KOPT-K1 (cell line): Measurements from ENCODE around the gene FAM210A.

Experiments used
- H3K27ac ChIP-seq: fragments of 200-600 bp; sonication (generic); 2 replicates; pipeline ENCODE4 v1.5.1; 2016; ENCODE audit warnings: antibody characterized with exemption, mild to moderate bottlenecking, low read depth, low read length; ENCODE audit not compliant: poor library complexity, severe bottlenecking
- H3K36me3 ChIP-seq: fragments of 200-600 bp; sonication (generic); 2 replicates; pipeline ENCODE4 v1.5.1; 2017; ENCODE audit warnings: antibody characterized with exemption, mild to moderate bottlenecking, low read length, moderate library complexity; ENCODE audit not compliant: insufficient read depth
- H3K9me3 ChIP-seq: fragments of 200-600 bp; sonication (generic); 2 replicates; pipeline ENCODE4 v1.5.1; 2017; ENCODE audit warnings: antibody characterized with exemption, low read length, mild to moderate bottlenecking; ENCODE audit not compliant: insufficient read depth, poor library complexity, severe bottlenecking

Gene FAM210A

GRCh38 chr18:13624563-13625237 lies 101.7 kb downstream of the FAM210A start:
- Histone ChIP-seq H3K27ac (peak overlapping the region; percentile 29), H3K36me3 (peaks cover 98% of the 10 kb centered on the region)

GRCh38 chr18:13623871-13624270 lies 102.5 kb downstream of the FAM210A start:
- H3K27ac ChIP-seq = peak overlapping the region; percentile 29
- H3K36me3 ChIP-seq = peaks cover 96% of the 10 kb centered on the region
- H3K9me3 ChIP-seq = no peaks in the 10 kb centered on the region

More at GRCh38 chr18:13624563-13625237, 101.7 kb downstream of the FAM210A start:
- no peaks in the 10 kb centered on the region for H3K9me3 ChIP-seq

GRCh38 chr18:13623348-13623747 lies 103.0 kb downstream of the FAM210A start:
- Histone ChIP-seq H3K36me3 (peaks cover 96% of the 10 kb centered on the region), H3K27ac (no peak overlapping the region), H3K9me3 (no peaks in the 10 kb centered on the region)

GRCh38 chr18:13622751-13623150 lies 103.6 kb downstream of the FAM210A start:
- no peaks in the 10 kb centered on the region for H3K9me3 ChIP-seq
- H3K27ac ChIP-seq = no peak overlapping the region
- H3K36me3 ChIP-seq = peaks cover 96% of the 10 kb centered on the region

GRCh38 chr18:13621886-13622619 lies 104.3 kb downstream of the FAM210A start:
- Histone ChIP-seq H3K9me3 (no peaks in the 10 kb centered on the region), H3K36me3 (peaks cover 94% of the 10 kb centered on the region), H3K27ac (no peak overlapping the region)

- H3K9me3 ChIP-seq = no peaks in the 10 kb centered on the region
- no peak overlapping the region for H3K27ac ChIP-seq
- peaks cover 94% of the 10 kb centered on the region for H3K36me3 ChIP-seq
These were observed 104.9 kb downstream of the FAM210A start for GRCh38 chr18:13621446-13621849.

- H3K27ac ChIP-seq = peak overlapping the region; percentile 1
- no peaks in the 10 kb centered on the region for H3K9me3 ChIP-seq
- H3K36me3 ChIP-seq = peaks cover 94% of the 10 kb centered on the region
These were observed 105.4 kb downstream of the FAM210A start for GRCh38 chr18:13620818-13621445.

- Histone ChIP-seq H3K36me3 (peaks cover 92% of the 10 kb centered on the region), H3K27ac (peak overlapping the region; percentile 1), H3K9me3 (no peaks in the 10 kb centered on the region)
These were observed 106.1 kb downstream of the FAM210A start for GRCh38 chr18:13620206-13620672.

GRCh38 chr18:13619505-13620205 lies 106.7 kb downstream of the FAM210A start:
- H3K36me3 ChIP-seq = peaks cover 91% of the 10 kb centered on the region
- peak overlapping the region; percentile 1 for H3K27ac ChIP-seq
- H3K9me3 ChIP-seq = no peaks in the 10 kb centered on the region

GRCh38 chr18:13618760-13619438 lies 107.5 kb downstream of the FAM210A start:
- H3K27ac ChIP-seq = peak overlapping the region; percentile 98
- H3K9me3 ChIP-seq = no peaks in the 10 kb centered on the region
- peaks cover 91% of the 10 kb centered on the region for H3K36me3 ChIP-seq

- Histone ChIP-seq H3K27ac (peak overlapping the region; percentile 98), H3K36me3 (peaks cover 87% of the 10 kb centered on the region), H3K9me3 (no peaks in the 10 kb centered on the region)
These were observed 108.4 kb downstream of the FAM210A start for GRCh38 chr18:13617826-13618515.

- Histone ChIP-seq H3K27ac (peak overlapping the region; percentile 98), H3K36me3 (peaks cover 73% of the 10 kb centered on the region), H3K9me3 (no peaks in the 10 kb centered on the region)
These were observed 109.8 kb downstream of the FAM210A start for GRCh38 chr18:13616525-13617035.

GRCh38 chr18:13616041-13616440 lies 110.3 kb downstream of the FAM210A start:
- Histone ChIP-seq H3K36me3 (peaks cover 68% of the 10 kb centered on the region), H3K9me3 (no peaks in the 10 kb centered on the region), H3K27ac (peak overlapping the region; percentile 98)

- Histone ChIP-seq H3K36me3 (peaks cover 62% of the 10 kb centered on the region), H3K9me3 (no peaks in the 10 kb centered on the region), H3K27ac (peak overlapping the region; percentile 98)
These were observed 110.9 kb downstream of the FAM210A start for GRCh38 chr18:13615432-13615861.
